GM06990 (cell line): ENCODE results near the gene CAPN14.

ENCODE experiments used
- DNase-seq: peaks from one replicate; pipeline ENCODE4 v3.0.0-alpha.2; 2011; ENCODE audit not compliant: insufficient read length; ENCODE audit errors: extremely low read depth
- H3K27me3 ChIP-seq: replicated peaks from 2 replicates; pipeline ENCODE4 v1.6.0; 2011; ENCODE audit warnings: low read length; ENCODE audit not compliant: control insufficient read depth, insufficient read depth
- H3K36me3 ChIP-seq: 2 replicates; pipeline ENCODE4 v1.5.1; 2011; ENCODE audit warnings: low read length; ENCODE audit not compliant: control insufficient read depth, insufficient read depth
- H3K4me3 ChIP-seq: replicated peaks from 2 replicates; pipeline ENCODE4 v1.5.1; 2011; ENCODE audit warnings: low read depth, mild to moderate bottlenecking, control low read depth, low read length
- TF ChIP-seq, protein P1 (sequence below): IDR thresholded peaks from 2 replicates; pipeline ENCODE4 v1.5.1; 2011; ENCODE audit warnings: low read length, control low read depth, mild to moderate bottlenecking, inconsistent platforms; ENCODE audit not compliant: insufficient read depth, poor library complexity, severe bottlenecking

CAPN14 gene

DNA sequence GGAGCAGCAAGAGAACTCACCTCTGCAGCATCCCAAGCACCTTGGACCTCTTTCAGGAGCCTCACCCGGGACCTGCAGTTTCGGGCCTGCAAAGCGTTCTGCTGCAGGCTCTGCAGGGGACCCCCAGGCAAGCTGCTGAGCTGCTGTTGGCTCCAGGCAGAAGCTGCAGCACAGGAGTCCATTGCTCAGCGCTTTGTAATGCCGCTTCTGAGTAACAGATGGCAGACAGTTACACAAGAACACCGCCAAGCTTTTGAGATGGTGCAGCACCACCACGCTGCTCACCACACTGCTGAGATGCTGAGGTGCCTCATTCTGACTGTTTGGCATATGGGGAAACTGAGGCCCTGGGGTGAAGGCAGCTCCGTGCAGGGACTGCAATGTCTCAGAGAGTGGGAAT is 77.2 kb downstream of the CAPN14 start:
- TF ChIP-seq, protein P1, sequence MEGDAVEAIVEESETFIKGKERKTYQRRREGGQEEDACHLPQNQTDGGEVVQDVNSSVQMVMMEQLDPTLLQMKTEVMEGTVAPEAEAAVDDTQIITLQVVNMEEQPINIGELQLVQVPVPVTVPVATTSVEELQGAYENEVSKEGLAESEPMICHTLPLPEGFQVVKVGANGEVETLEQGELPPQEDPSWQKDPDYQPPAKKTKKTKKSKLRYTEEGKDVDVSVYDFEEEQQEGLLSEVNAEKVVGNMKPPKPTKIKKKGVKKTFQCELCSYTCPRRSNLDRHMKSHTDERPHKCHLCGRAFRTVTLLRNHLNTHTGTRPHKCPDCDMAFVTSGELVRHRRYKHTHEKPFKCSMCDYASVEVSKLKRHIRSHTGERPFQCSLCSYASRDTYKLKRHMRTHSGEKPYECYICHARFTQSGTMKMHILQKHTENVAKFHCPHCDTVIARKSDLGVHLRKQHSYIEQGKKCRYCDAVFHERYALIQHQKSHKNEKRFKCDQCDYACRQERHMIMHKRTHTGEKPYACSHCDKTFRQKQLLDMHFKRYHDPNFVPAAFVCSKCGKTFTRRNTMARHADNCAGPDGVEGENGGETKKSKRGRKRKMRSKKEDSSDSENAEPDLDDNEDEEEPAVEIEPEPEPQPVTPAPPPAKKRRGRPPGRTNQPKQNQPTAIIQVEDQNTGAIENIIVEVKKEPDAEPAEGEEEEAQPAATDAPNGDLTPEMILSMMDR, result no peak
- no peaks in the 10 kb centered on the region for H3K36me3 ChIP-seq
- no peak overlapping the region for H3K4me3 ChIP-seq
- DNase-seq, result no peak
- H3K27me3 ChIP-seq, result peaks cover 6% of the 10 kb centered on the region

DNA sequence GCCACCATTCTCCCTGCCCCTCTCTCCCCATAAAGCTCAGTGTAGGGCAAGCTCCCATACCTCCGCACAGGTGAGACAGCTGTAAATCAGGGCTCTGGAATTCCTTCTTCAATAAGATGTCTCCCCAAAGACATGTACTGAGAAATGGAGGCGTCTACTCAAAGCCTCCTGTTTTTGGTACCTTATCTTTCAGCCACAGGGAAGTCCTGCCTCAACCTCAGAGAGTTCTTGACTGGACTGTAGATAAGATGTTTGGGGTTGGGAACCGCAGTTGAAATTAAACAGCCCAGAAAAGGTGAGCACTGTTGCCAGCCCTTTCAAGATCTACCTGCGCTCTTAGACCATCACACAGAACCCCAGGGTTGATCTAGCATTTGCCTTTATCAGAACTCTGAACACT is 77.6 kb downstream of the CAPN14 start:
- DNase-seq, result no peak
- no peaks in the 10 kb centered on the region for H3K36me3 ChIP-seq
- peaks cover 8% of the 10 kb centered on the region for H3K27me3 ChIP-seq
- TF ChIP-seq, protein P1, result no peak
- H3K4me3 ChIP-seq, result no peak overlapping the region

DNA sequence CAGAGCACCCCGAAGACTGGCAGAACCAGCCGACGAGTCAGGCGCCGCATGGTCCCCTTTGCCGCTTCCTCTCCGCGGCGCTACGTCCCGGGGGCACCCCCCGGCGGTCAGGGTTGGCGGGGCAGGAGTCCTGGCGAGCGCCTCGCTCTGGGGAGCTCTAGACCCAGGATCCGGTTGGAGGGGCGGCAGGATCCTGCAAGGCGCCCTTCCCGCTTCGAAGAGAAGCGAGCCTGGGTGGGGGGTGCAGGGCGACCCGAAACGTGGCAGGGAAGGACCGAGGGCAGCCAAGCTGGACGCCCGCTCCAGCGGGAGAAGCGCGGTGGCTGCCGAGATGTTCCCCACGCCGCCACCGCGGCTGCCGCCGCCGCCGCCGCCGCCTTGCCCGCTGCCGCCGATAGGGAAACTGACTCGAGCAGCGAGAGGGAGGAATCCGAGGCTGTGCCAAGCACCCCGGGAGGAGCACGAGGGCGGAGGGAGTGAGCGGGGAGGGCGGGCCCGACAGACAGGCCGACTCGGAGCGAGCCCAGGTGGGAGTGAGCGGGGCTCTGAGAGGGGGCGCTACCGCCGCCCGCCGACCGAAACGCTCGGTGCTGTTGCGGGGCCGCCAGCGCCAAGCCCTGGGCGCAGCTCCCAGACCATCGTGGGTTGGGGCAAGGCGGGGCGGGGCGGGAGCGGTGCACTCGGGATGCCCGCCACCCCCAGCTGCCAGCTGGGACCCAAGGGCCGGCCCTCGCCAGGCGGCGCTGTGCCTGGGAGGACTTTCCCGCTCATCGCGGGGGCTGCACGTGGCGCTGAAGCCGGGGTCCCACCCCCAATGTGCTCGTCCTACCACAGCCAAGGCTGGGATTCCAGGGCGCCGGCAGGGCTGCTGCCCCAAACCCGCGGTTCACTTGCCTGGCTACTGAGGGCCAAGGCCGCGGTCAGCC is 79.0 kb downstream of the CAPN14 start, which contains the start of gene GALNT14:
GALNT14 (minus strand) TSS at position 404 of the 926 bp plus-strand sequence; CDS start at position 50, 354 bp downstream.
- peaks cover 8% of the 10 kb centered on the region for H3K27me3 ChIP-seq
- DNase-seq, result peak; percentile 72
- TF ChIP-seq, protein P1, result peak; percentile 43
- H3K4me3 ChIP-seq, result peak within 1 kb of the TSS; percentile 41
- H3K36me3 ChIP-seq, result no peaks in the 10 kb centered on the region

DNA sequence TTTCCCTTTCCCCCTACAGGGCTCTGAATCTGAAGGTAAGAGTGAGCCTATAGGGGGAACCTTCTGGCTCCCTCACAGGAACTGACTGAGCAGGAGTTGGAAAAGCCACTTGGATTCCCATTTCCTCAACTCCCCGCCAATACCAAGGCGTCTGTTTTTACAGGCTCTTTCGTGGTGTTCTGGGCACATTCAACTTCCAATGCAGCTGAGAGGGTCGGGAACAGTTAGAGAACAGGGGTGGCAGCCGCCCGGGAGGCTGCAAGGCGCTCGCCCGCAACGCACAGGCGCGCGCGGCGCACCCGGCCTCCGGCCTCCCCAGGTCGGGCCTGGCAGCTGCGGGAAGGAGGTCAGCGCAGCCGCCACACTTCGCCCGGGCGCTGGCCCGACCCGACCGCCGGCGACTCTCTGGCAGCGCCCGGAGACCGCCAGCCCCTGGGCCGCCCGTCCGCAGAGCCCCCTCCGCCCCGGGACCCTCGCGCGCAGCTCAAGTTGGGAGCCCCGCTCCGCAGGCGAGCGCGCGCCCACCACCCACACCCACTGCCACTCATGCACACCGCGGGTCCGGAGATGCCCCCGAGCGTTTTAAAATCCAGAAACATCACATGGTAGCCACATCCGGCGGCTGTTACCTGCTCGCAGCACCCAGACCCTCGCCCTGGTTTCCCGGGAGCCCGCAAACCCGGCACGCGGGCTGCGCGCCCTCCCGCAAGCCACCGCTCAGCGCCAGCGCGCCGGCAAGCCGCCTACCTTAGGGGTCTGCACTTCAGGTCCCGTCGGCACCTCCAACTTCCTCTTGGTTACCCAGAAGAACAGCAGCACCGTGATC is 79.9 kb downstream of the CAPN14 start:
- no peaks in the 10 kb centered on the region for H3K36me3 ChIP-seq
- H3K27me3 ChIP-seq, result peaks cover 8% of the 10 kb centered on the region
- DNase-seq, result peak; percentile 28
- H3K4me3 ChIP-seq, result peak overlapping the region; percentile 41
- TF ChIP-seq, protein P1, result no peak

DNA sequence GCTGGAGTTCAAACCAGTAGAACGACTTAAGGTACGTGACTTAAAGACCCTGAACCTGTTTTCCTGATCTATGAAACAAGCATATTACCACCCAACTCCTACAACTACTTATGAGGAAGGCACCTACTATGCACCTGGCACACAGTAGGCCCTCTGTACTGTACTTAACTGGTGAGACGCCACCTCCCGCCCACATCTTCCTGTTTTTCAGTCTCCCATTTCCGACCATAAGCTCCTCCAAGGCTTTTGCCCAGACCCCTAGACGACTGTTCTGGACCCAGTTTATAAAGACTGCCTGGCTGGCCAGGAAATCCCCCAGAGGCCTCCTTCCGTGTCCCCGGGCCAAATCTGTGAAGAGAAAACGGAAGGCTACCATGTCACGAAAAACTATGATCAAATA is 80.6 kb downstream of the CAPN14 start:
- no peak overlapping the region for H3K4me3 ChIP-seq
- no peaks in the 10 kb centered on the region for H3K36me3 ChIP-seq
- no peak for DNase-seq
- H3K27me3 ChIP-seq, result peaks cover 9% of the 10 kb centered on the region
- TF ChIP-seq, protein P1, result no peak
